ENCODE results near the gene LRCH1. TPM values are rescaled to one million over a fixed set of nuclear protein-coding genes. Genes with fewer than 3 reads are reported as not detected.

LRCH1 gene
- total RNA-seq, 6 experiments from 2014 or later: 11.3 to 13.9 (median 12.5) TPM

DNA sequence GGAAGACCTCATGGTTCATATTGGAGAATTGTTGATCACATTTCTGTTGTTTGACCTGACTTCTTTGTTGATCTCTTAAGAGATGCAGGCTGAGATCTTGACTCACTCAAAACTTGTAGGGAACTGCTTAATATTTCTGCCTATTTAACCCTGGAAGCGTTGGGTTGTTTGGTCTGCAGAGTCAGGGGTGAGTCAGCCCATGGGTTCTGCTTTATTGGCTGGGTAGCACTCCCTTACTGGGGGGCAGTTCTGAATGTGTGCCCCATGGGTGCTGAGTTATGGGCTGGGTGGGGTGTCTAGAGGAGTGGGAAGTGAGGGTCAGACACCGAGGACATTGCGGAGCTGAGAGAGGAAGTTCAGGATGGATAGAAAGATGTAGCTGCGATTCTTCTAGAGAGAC lies 87.9 kb downstream of the LRCH1 start:
- TF ChIP-seq, protein P1, sequence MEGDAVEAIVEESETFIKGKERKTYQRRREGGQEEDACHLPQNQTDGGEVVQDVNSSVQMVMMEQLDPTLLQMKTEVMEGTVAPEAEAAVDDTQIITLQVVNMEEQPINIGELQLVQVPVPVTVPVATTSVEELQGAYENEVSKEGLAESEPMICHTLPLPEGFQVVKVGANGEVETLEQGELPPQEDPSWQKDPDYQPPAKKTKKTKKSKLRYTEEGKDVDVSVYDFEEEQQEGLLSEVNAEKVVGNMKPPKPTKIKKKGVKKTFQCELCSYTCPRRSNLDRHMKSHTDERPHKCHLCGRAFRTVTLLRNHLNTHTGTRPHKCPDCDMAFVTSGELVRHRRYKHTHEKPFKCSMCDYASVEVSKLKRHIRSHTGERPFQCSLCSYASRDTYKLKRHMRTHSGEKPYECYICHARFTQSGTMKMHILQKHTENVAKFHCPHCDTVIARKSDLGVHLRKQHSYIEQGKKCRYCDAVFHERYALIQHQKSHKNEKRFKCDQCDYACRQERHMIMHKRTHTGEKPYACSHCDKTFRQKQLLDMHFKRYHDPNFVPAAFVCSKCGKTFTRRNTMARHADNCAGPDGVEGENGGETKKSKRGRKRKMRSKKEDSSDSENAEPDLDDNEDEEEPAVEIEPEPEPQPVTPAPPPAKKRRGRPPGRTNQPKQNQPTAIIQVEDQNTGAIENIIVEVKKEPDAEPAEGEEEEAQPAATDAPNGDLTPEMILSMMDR (IDR thresholded peaks at IDR 0.05): no peak
- peak; percentile 52 for DNase-seq
- Mint-ChIP-seq H3K27ac (peak overlapping the region; percentile 35), H3K27me3 (ENCODE audit: insufficient read depth) (no peaks in the 10 kb centered on the region), H3K9me3 (no peaks in the 10 kb centered on the region), H3K4me1 (ENCODE audit: low read depth) (peaks cover 60% of the 10 kb centered on the region), H3K4me3 (no peak overlapping the region), H3K36me3 (ENCODE audit: low read depth) (no peaks in the 10 kb centered on the region)

DNA sequence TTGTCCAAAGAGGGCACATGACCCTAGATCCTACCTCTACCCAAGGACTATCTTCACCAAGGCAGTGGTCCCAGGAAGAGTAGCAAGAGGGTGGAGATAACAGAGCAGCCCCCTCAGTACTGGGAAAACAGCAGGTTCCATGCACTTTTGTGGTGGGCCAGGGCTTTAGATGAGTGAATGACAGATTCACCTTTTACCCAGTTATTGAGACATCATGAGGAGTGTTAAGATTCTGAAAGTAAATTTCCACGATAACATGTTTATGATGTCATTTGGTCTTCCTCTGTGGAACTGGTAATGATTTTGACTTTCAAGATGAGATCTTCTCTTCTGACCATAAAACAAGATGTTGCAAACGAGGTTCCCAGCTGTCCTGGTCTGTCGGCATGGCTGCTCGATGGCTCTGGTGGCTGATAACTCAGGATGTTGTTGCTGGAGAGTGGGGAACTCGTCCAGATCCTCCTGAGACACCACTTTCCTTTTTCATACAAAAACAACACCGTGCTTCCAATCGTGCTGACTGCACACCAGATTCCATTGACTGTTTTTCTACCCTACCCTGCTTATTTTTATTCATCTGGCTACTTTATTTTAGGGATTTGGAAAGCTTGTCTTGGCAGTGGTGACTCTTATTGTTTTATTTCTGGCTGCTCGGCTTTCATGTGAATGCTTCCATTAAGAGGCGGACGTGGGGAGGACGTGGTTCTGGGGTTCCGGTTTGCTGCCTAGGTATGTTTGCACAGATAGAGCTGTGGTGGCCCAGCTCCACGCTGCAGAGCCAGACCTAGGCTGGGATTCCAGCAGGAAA lies 88.5 kb downstream of the LRCH1 start:
- Mint-ChIP-seq H3K36me3 (ENCODE audit: low read depth) (no peaks in the 10 kb centered on the region), H3K4me1 (ENCODE audit: low read depth) (peaks cover 60% of the 10 kb centered on the region), H3K27ac (no peak overlapping the region; the same call in 1 of the 2 replicates), H3K4me3 (no peak overlapping the region), H3K9me3 (no peaks in the 10 kb centered on the region), H3K27me3 (ENCODE audit: insufficient read depth) (no peaks in the 10 kb centered on the region)
- no peak for DNase-seq
- TF ChIP-seq, protein P1 (IDR thresholded peaks at IDR 0.05): no peak

DNA sequence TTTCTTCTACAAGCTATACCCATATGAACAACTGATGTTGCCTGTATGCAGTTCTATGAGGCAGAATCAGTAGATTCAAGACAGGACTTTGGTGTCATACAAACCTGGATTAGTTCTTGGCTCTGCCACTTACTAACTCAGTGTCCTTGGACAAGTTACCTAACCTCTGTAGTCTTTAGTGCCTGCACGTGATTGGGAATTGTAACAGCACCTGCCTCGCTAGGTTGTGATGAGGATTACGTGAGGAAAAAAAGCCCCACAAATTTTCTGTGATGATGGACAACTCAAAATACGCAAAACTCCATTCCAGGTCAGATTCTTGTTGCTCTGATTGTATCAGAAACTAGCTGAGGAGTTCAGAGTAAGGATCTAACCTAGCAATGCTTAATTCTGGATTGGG lies 89.3 kb downstream of the LRCH1 start:
- Mint-ChIP-seq H3K27me3 (ENCODE audit: insufficient read depth) (no peaks in the 10 kb centered on the region), H3K36me3 (ENCODE audit: low read depth) (no peaks in the 10 kb centered on the region), H3K9me3 (no peaks in the 10 kb centered on the region), H3K27ac (no peak overlapping the region), H3K4me1 (ENCODE audit: low read depth) (peaks cover 62% of the 10 kb centered on the region), H3K4me3 (no peak overlapping the region)
- TF ChIP-seq, protein P1 (IDR thresholded peaks at IDR 0.05): no peak
- DNase-seq: no peak

DNA sequence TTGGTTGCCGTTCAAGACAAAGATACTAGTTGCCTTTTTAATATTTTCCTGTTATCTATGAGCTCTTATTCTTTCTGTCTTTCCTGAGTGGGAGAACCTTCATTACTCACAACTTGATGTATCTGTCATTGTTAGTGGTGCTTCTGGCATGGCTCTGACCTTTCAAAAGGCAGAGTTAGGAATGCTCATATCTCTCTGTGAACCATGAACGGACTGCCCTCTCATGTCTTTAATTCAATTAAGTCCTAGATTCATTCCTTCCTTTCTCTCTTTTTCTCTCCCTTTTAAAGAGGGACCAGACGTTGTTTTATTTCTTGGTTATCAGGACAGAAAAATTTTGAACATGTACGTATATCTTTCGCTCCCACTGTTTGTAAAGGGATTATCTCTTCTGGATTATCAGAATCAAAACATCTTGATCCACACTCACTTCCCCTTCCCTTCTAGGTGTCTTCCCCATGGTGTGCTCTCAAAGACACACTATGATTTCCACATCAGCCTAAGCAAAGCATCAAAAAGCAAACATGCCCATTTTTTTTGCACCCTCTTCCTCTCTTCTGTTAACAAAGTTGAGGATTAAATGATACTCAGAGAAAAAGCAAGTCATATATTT lies 90.3 kb downstream of the LRCH1 start:
- H3K4me1 Mint-ChIP-seq (ENCODE audit: low read depth): peaks cover 72% of the 10 kb centered on the region
- H3K27me3 Mint-ChIP-seq (ENCODE audit: insufficient read depth): no peaks in the 10 kb centered on the region
- TF ChIP-seq, protein P1 (IDR thresholded peaks at IDR 0.05): no peak
- H3K4me3 Mint-ChIP-seq: no peak overlapping the region
- no peaks in the 10 kb centered on the region for H3K9me3 Mint-ChIP-seq
- no peak overlapping the region for H3K27ac Mint-ChIP-seq
- H3K36me3 Mint-ChIP-seq (ENCODE audit: low read depth): no peaks in the 10 kb centered on the region
- DNase-seq: no peak

DNA sequence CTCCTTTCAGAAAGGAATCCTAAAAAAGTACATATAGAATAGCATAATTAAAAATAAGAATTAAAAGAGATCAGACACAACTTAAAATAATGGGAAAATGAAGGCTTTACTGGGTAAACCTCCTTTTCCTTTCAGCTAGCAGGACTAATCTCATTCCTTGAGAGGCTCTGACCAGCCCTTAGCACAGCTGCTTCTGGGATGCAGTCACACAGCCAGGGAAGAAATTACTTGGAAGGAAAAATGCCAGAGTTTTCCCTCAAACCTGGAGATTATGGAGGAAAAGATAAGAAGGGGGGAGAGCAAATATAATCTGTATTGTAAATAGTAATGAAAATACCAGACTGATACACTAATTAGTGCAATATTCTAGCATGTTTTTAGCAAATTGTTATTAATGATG lies 91.8 kb downstream of the LRCH1 start:
- Mint-ChIP-seq H3K36me3 (ENCODE audit: low read depth) (no peaks in the 10 kb centered on the region), H3K4me3 (no peak overlapping the region), H3K9me3 (no peaks in the 10 kb centered on the region), H3K27me3 (ENCODE audit: insufficient read depth) (no peaks in the 10 kb centered on the region), H3K27ac (no peak overlapping the region), H3K4me1 (ENCODE audit: low read depth) (peaks cover 67% of the 10 kb centered on the region)
- DNase-seq: no peak
- TF ChIP-seq, protein P1 (IDR thresholded peaks at IDR 0.05): no peak
